HEK293 (cell line): ENCODE data around the gene TMCO2.
A peak's percentile ranks its signal among the peaks of the same experiment; 100 is the strongest.

Source experiments
- CTCF ChIA-PET: fragments of 350-600 bp; formaldehyde crosslinking; extraction: SDS; loops from one replicate; lab custom pipeline; 2021; ENCODE audit warnings: antibody characterized with exemption; lab: Yijun Ruan, JAX
- POLR2A ChIA-PET: fragments of 300-600 bp; formaldehyde crosslinking; extraction: SDS; loops from one replicate; lab custom pipeline; 2020; ENCODE audit warnings: antibody characterized with exemption, inconsistent platforms; lab: Yijun Ruan, JAX
- H3K27ac ChIP-seq: fragments of 200-500 bp; sonication (Bioruptor generic); 2 replicates; pipeline ENCODE4 v1.5.1; 2014; ENCODE audit warnings: low read depth, low read length, control low read depth, inconsistent platforms; ENCODE audit errors: extremely low read depth
- H3K36me3 ChIP-seq, 2 experiments: fragments of 200-500 bp in 1 of 2; sonication (Bioruptor generic) in 1 of 2; 1 replicate in 1 of 2; 2 replicates in 1 of 2; pipeline ENCODE4 v1.5.1; 2014 to 2017; ENCODE audit warnings: inconsistent platforms in 2 of 2, low read length in 2 of 2; ENCODE audit not compliant: control insufficient read depth in 2 of 2, insufficient read depth in 1 of 2
- H3K4me1 ChIP-seq: fragments of 200-500 bp; sonication (Bioruptor generic); 2 replicates; pipeline ENCODE4 v1.5.1; 2014; ENCODE audit warnings: mild to moderate bottlenecking, low read length, inconsistent platforms; ENCODE audit not compliant: control insufficient read depth, insufficient read depth
- H3K4me3 ChIP-seq: 2 replicates; pipeline ENCODE4 v1.5.1; 2011; ENCODE audit warnings: low read depth, mild to moderate bottlenecking, control low read depth, low read length, moderate library complexity
- H3K9me3 ChIP-seq: fragments of 200-500 bp; sonication (Bioruptor generic); 2 replicates; pipeline ENCODE4 v1.5.1; 2014; ENCODE audit warnings: low read depth, low read length, inconsistent platforms; ENCODE audit not compliant: control insufficient read depth, insufficient read depth
- SALL2 ChIP-seq: fragments of 450-650 bp; formaldehyde crosslinking; IDR thresholded peaks from 2 replicates; pipeline ENCODE4 v1.5.0; 2017; ENCODE audit warnings: missing biosample characterization, mild to moderate bottlenecking, missing genetic modification characterization, borderline replicate concordance
- SP7 ChIP-seq: fragments of 450-650 bp; formaldehyde crosslinking; IDR thresholded peaks from 2 replicates; pipeline ENCODE4 v1.5.1; 2016; ENCODE audit warnings: missing biosample characterization, missing genetic modification characterization
- ZNF174 ChIP-seq: fragments of 450-650 bp; formaldehyde crosslinking; IDR thresholded peaks from 2 replicates; pipeline ENCODE4 v1.5.0; 2017; ENCODE audit warnings: missing biosample characterization, mild to moderate bottlenecking, missing genetic modification characterization
- ZNF221 ChIP-seq: fragments of 450-650 bp; formaldehyde crosslinking; IDR thresholded peaks from 2 replicates; pipeline ENCODE4 v1.5.1; 2017; ENCODE audit warnings: missing biosample characterization, missing genetic modification characterization, borderline replicate concordance
- ZNF48 ChIP-seq: fragments of 450-650 bp; formaldehyde crosslinking; IDR thresholded peaks from 2 replicates; pipeline ENCODE4 v1.5.1; 2016; ENCODE audit warnings: missing biosample characterization, missing genetic modification characterization
- ZNF560 ChIP-seq: fragments of 450-650 bp; formaldehyde crosslinking; IDR thresholded peaks from 2 replicates; pipeline ENCODE4 v1.5.1; 2017; ENCODE audit warnings: missing biosample characterization, missing genetic modification characterization, borderline replicate concordance
- ZNF629 ChIP-seq: fragments of 450-650 bp; formaldehyde crosslinking; IDR thresholded peaks from 2 replicates; pipeline ENCODE4 v1.5.1; 2017; ENCODE audit warnings: missing biosample characterization, missing genetic modification characterization
- ZNF660 ChIP-seq: fragments of 450-650 bp; IDR thresholded peaks from 2 replicates; pipeline ENCODE4 v1.5.1; 2018; ENCODE audit warnings: missing biosample characterization, mild to moderate bottlenecking, missing genetic modification characterization
- ZNF747 ChIP-seq: fragments of 450-650 bp; formaldehyde crosslinking; IDR thresholded peaks from 2 replicates; pipeline ENCODE4 v1.5.1; 2016; ENCODE audit warnings: missing biosample characterization, missing genetic modification characterization
- ZXDB ChIP-seq: fragments of 450-650 bp; formaldehyde crosslinking; IDR thresholded peaks from 2 replicates; pipeline ENCODE4 v1.5.1; 2016; ENCODE audit warnings: missing biosample characterization, missing genetic modification characterization
- TF ChIP-seq, protein P1 (sequence below): fragments of 450-650 bp; formaldehyde crosslinking; IDR thresholded peaks from 2 replicates; pipeline ENCODE4 v1.5.1; 2016; ENCODE audit warnings: missing biosample characterization, missing genetic modification characterization
- TF ChIP-seq, protein P2 (sequence below): fragments of 450-650 bp; formaldehyde crosslinking; IDR thresholded peaks from 2 replicates; pipeline ENCODE4 v1.5.1; 2016; ENCODE audit warnings: missing biosample characterization, missing genetic modification characterization
- TF ChIP-seq, protein P3 (sequence below): fragments of 450-650 bp; formaldehyde crosslinking; IDR thresholded peaks from 2 replicates; pipeline ENCODE4 v1.5.1; 2016; ENCODE audit warnings: missing biosample characterization, missing genetic modification characterization
- TF ChIP-seq, protein P4 (sequence below): IDR thresholded peaks from 2 replicates; pipeline ENCODE4 v1.6.1; 2011; ENCODE audit warnings: mild to moderate bottlenecking, low read depth, low read length, borderline replicate concordance
- TF ChIP-seq, protein P5 (sequence below): fragments of 450-650 bp; formaldehyde crosslinking; IDR thresholded peaks from 2 replicates; pipeline ENCODE4 v1.5.1; 2016; ENCODE audit warnings: missing biosample characterization, missing genetic modification characterization, low read depth

The TMCO2 gene

DNA sequence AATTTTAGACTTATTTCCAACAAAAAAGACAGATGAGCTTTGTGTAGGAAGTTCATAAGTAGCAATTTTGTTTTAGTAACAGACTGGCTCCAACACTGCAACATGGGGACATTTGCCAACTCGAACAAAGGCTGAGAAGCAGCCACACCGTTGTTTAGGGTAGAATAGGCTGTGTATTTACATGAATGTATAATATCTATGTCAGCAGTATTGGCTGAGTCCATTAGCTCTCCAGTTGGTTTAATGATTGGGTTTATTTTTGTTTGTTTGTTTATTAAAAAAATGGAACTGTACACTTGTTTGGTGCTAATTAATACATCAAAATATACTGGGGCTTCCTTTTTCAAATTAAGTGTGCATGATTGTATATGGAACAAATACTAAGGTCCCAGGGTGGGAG, 7.3 kb upstream of the TMCO2 start:
- CTCF ChIA-PET = interaction anchor here (0.8 kb wide), 1 partner anchor 57 kb away, joined by 3 read pairs; no protein-coding TSS in a partner anchor
- Histone ChIP-seq H3K27ac (no peak overlapping the region), H3K4me1 (no peaks in the 10 kb centered on the region), H3K4me3 (no peak overlapping the region), H3K36me3 (peaks cover 10 to 41% of the 10 kb centered on the region in 2 experiments; a peak in 2 of 3 replicates), H3K9me3 (no peaks in the 10 kb centered on the region)
- POLR2A ChIA-PET = no interaction called here
- TF ChIP-seq ZNF221 (tag by site-specific recombination) (no peak), ZNF560 (tag by site-specific recombination) (no peak), SP7 (no peak), ZNF174 (tag by site-specific recombination) (no peak), ZNF660 (tag by site-specific recombination) (no peak), SALL2 (tag by site-specific recombination) (no peak), ZNF629 (tag by site-specific recombination) (no peak)
- TF ChIP-seq, protein P1, sequence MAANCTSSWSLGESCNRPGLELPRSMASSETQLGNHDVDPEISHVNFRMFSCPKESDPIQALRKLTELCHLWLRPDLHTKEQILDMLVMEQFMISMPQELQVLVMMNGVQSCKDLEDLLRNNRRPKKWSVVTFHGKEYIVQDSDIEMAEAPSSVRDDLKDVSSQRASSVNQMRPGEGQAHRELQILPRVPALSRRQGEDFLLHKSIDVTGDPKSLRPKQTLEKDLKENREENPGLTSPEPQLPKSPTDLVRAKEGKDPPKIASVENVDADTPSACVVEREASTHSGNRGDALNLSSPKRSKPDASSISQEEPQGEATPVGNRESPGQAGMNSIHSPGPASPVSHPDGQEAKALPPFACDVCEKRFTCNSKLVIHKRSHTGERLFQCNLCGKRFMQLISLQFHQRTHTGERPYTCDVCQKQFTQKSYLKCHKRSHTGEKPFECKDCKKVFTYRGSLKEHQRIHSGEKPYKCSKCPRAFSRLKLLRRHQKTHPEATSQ (tag by site-specific recombination) = no peak
- TF ChIP-seq, protein P2, sequence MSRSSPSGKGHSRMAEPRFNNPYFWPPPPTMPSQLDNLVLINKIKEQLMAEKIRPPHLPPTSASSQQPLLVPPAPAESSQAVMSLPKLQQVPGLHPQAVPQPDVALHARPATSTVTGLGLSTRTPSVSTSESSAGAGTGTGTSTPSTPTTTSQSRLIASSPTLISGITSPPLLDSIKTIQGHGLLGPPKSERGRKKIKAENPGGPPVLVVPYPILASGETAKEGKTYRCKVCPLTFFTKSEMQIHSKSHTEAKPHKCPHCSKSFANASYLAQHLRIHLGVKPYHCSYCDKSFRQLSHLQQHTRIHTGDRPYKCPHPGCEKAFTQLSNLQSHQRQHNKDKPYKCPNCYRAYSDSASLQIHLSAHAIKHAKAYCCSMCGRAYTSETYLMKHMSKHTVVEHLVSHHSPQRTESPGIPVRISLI (tag by site-specific recombination) = no peak
- TF ChIP-seq, protein P3, sequence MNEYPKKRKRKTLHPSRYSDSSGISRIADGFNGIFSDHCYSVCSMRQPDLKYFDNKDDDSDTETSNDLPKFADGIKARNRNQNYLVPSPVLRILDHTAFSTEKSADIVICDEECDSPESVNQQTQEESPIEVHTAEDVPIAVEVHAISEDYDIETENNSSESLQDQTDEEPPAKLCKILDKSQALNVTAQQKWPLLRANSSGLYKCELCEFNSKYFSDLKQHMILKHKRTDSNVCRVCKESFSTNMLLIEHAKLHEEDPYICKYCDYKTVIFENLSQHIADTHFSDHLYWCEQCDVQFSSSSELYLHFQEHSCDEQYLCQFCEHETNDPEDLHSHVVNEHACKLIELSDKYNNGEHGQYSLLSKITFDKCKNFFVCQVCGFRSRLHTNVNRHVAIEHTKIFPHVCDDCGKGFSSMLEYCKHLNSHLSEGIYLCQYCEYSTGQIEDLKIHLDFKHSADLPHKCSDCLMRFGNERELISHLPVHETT (tag by site-specific recombination) = no peak
- TF ChIP-seq, protein P4, sequence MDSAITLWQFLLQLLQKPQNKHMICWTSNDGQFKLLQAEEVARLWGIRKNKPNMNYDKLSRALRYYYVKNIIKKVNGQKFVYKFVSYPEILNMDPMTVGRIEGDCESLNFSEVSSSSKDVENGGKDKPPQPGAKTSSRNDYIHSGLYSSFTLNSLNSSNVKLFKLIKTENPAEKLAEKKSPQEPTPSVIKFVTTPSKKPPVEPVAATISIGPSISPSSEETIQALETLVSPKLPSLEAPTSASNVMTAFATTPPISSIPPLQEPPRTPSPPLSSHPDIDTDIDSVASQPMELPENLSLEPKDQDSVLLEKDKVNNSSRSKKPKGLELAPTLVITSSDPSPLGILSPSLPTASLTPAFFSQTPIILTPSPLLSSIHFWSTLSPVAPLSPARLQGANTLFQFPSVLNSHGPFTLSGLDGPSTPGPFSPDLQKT = no peak

DNA sequence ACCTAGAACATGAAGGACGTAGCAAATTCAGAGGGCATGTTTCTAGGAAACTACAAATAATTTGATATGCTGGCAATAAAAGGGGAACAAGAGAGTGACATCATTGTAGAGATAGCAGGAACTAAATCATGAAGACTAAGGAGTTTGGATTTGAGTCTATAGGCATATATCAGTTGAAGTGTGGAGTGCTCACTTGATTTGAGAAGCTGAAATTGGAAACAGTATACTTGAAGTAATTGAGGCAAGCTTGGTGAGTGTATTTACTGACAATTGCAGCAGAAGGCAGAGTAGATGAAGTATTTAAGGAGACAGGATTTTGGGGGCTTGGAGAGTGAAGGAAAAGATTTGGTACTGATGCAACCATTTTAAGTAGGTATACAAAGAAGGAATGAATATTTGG, 6.4 kb upstream of the TMCO2 start:
- TF ChIP-seq, protein P5, sequence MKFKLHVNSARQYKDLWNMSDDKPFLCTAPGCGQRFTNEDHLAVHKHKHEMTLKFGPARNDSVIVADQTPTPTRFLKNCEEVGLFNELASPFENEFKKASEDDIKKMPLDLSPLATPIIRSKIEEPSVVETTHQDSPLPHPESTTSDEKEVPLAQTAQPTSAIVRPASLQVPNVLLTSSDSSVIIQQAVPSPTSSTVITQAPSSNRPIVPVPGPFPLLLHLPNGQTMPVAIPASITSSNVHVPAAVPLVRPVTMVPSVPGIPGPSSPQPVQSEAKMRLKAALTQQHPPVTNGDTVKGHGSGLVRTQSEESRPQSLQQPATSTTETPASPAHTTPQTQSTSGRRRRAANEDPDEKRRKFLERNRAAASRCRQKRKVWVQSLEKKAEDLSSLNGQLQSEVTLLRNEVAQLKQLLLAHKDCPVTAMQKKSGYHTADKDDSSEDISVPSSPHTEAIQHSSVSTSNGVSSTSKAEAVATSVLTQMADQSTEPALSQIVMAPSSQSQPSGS (tag by site-specific recombination) = 0 out of 2 replicates have a peak, but pooled peaks have one; percentile 49
- no peak for TF ChIP-seq ZXDB (tag by site-specific recombination)
- no peak for TF ChIP-seq ZNF747 (tag by site-specific recombination)
- TF ChIP-seq ZNF48 (tag by site-specific recombination) = no peak
- POLR2A ChIA-PET = interaction anchor here (0.6 kb wide), 1 partner anchor 17 kb away, joined by 3 read pairs; no protein-coding TSS in a partner anchor
- Histone ChIP-seq H3K27ac (no peak overlapping the region), H3K36me3 (peaks cover 3 to 32% of the 10 kb centered on the region in 2 experiments; a peak in 2 of 3 replicates), H3K4me1 (no peaks in the 10 kb centered on the region), H3K4me3 (no peak overlapping the region), H3K9me3 (no peaks in the 10 kb centered on the region)
- CTCF ChIA-PET = interaction anchor here (1.0 to 1.1 kb wide), 2 partner anchors 88 to 98 kb away, joined by 4 to 5 read pairs; no protein-coding TSS in a partner anchor
